ENCODE results near the gene CES5A.
"Not testable (repeated sequence)": the region's sequence is repeated elsewhere in the genome, so short reads cannot be mapped to it uniquely, and the experiment has no call there.

CES5A gene

GRCh38 chr16:55836158-55836611 is 39.0 kb downstream of the CES5A start:
- H3K4me1 ChIP-seq, result peaks cover 5% of the 10 kb centered on the region
- no peak overlapping the region for H3K4me3 ChIP-seq (ENCODE audit: low read depth, low read length)
- TF ChIP-seq CTCF (IDR thresholded peaks at IDR 0.05; ENCODE audit: low read depth, low read length), result no peak
- no peaks in the 10 kb centered on the region for H3K36me3 ChIP-seq
- H3K27me3 ChIP-seq, result no peaks in the 10 kb centered on the region
- DNase-seq, result no peak
- H3K9me3 ChIP-seq, result no peaks in the 10 kb centered on the region

- DNase-seq, result peak; percentile 52
- Histone ChIP-seq H3K4me3 (ENCODE audit: low read depth, low read length) (no peak overlapping the region), H3K4me1 (peaks cover 5% of the 10 kb centered on the region), H3K27me3 (no peaks in the 10 kb centered on the region), H3K9me3 (no peaks in the 10 kb centered on the region), H3K36me3 (no peaks in the 10 kb centered on the region)
- no peak for TF ChIP-seq CTCF (IDR thresholded peaks at IDR 0.05; ENCODE audit: low read depth, low read length)
Measured at GRCh38 chr16:55835581-55835980, 39.6 kb downstream of the CES5A start.

- not testable (repeated sequence) for H3K4me1 ChIP-seq; H3K4me3 ChIP-seq (ENCODE audit: low read depth, low read length); DNase-seq; H3K27me3 ChIP-seq; H3K9me3 ChIP-seq; H3K36me3 ChIP-seq
Measured at GRCh38 chr16:55835173-55835572, 40.0 kb downstream of the CES5A start.

- H3K4me3 ChIP-seq (ENCODE audit: low read depth, low read length), result no peak overlapping the region
Measured at GRCh38 chr16:55834049-55834448, 41.1 kb downstream of the CES5A start.

GRCh38 chr16:55832773-55833691 is 42.1 kb downstream of the CES5A start, which contains the start of gene CES1:
Gene CES1 (minus strand): TSS chr16:55833096. CDS start chr16:55833055, 41 bp downstream.
- TF ChIP-seq CTCF (IDR thresholded peaks at IDR 0.05; ENCODE audit: low read depth, low read length), result no peak
- Histone ChIP-seq H3K4me3 (ENCODE audit: low read depth, low read length) (no peak within 1 kb of the TSS), H3K27me3 (no peaks in the 10 kb centered on the region), H3K36me3 (no peaks in the 10 kb centered on the region), H3K9me3 (no peaks in the 10 kb centered on the region), H3K4me1 (peaks cover 5% of the 10 kb centered on the region)
- DNase-seq, result no peak

More at GRCh38 chr16:55834049-55834448, 41.1 kb downstream of the CES5A start:
- no peaks in the 10 kb centered on the region for H3K9me3 ChIP-seq
- no peaks in the 10 kb centered on the region for H3K27me3 ChIP-seq
- H3K4me1 ChIP-seq, result peaks cover 5% of the 10 kb centered on the region
- no peaks in the 10 kb centered on the region for H3K36me3 ChIP-seq
- no peak for TF ChIP-seq CTCF (IDR thresholded peaks at IDR 0.05; ENCODE audit: low read depth, low read length)
- DNase-seq, result no peak

- Histone ChIP-seq H3K27me3 (no peaks in the 10 kb centered on the region), H3K9me3 (no peaks in the 10 kb centered on the region), H3K4me3 (ENCODE audit: low read depth, low read length) (no peak overlapping the region), H3K36me3 (no peaks in the 10 kb centered on the region), H3K4me1 (peaks cover 5% of the 10 kb centered on the region)
- TF ChIP-seq CTCF (IDR thresholded peaks at IDR 0.05; ENCODE audit: low read depth, low read length), result no peak
- DNase-seq, result no peak
Measured at GRCh38 chr16:55832425-55832772, 42.8 kb downstream of the CES5A start.

All from BE2C (cell line).